ENCODE data around the gene TSPAN16.

TSPAN16 gene

GRCh38 chr19:11359421-11359820 is 63.5 kb downstream of the TSPAN16 start:
- no peaks in the 10 kb centered on the region for H3K36me3 Mint-ChIP-seq (ENCODE audit: low read depth)
- H3K4me1 Mint-ChIP-seq (ENCODE audit: low read depth) = peaks cover 8% of the 10 kb centered on the region
- H3K9me3 Mint-ChIP-seq = no peaks in the 10 kb centered on the region
- H3K27ac Mint-ChIP-seq = no peak overlapping the region
- H3K27me3 Mint-ChIP-seq (ENCODE audit: low read depth) = peaks cover 11% of the 10 kb centered on the region
- no peak overlapping the region for H3K4me3 Mint-ChIP-seq

- Mint-ChIP-seq H3K4me1 (ENCODE audit: low read depth) (peaks cover 2% of the 10 kb centered on the region), H3K27ac (no peak overlapping the region), H3K9me3 (no peaks in the 10 kb centered on the region), H3K4me3 (no peak overlapping the region), H3K36me3 (ENCODE audit: low read depth) (no peaks in the 10 kb centered on the region), H3K27me3 (ENCODE audit: low read depth) (peaks cover 4% of the 10 kb centered on the region)
Measured at GRCh38 chr19:11361037-11361770, 65.2 kb downstream of the TSPAN16 start.

DNA sequence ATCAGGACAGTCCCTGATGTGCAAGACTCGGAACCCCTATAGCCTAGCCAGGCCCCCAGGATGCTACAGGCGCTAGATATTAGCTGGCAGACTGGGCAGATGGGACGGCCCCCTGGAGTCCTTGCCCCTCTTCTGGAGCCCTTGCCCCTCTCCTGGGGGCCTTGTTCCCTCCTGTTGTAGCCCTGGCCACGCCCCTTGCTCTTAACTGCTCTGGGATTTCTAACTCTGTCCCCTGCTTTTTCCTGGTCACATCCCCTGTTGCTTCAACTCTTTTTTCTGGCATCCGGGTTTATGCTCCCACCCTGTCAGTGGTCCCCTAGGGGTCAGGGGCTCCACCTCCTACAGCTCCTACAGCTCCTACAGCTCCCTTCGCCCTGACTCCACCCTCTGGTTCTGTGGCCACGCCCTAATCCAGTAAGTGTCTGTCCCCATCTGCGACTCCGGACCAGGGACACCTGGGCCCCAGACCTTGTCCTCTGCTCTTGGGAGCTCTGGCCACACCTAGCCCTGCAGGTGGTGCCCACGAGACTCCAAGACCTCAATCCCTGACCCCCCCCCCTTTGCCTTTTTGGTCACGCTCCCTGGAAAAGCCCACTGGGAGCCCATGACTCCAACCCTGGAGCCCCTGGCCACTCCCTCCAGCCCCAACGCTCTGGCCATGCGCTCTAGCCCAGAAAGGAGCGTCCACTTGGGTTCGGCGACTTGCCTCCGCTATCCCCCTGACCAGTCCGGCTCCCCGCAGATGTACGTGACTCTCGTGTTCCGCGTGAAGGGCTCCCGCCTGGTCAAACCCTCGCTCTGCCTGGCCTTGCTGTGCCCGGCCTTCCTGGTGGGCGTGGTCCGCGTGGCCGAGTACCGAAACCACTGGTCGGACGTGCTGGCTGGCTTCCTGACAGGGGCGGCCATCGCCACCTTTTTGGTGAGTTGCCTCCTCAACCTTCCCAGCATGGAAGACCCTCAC is 66.1 kb downstream of the TSPAN16 start:
- Mint-ChIP-seq H3K4me1 (ENCODE audit: low read depth) (no peaks in the 10 kb centered on the region), H3K9me3 (no peaks in the 10 kb centered on the region), H3K4me3 (no peak overlapping the region), H3K27ac (no peak overlapping the region), H3K27me3 (ENCODE audit: low read depth) (no peaks in the 10 kb centered on the region), H3K36me3 (ENCODE audit: low read depth) (no peaks in the 10 kb centered on the region)

DNA sequence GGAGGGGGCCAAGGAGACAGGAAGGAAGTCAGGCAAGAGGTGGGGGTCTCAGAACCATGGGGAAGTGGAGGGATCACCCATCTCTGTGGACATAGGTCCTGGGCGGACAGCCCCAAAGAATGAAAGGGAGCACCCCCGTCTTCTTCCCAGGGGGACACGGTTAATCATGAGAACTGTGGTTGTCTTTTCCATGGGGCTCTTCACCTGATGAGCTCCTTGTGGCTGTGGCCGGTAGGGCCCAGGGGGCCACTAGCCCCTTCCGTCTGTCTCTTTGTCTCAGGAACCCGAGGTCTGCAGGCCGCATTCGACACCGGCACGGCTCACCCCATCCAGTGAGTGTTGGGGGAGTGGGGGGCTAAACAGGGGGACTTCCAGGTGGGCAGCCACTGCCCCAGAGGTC is 67.9 kb downstream of the TSPAN16 start:
- Mint-ChIP-seq H3K36me3 (ENCODE audit: low read depth) (no peaks in the 10 kb centered on the region), H3K9me3 (no peaks in the 10 kb centered on the region), H3K27me3 (ENCODE audit: low read depth) (no peaks in the 10 kb centered on the region), H3K27ac (no peak overlapping the region), H3K4me3 (no peak overlapping the region), H3K4me1 (ENCODE audit: low read depth) (no peaks in the 10 kb centered on the region)

DNA sequence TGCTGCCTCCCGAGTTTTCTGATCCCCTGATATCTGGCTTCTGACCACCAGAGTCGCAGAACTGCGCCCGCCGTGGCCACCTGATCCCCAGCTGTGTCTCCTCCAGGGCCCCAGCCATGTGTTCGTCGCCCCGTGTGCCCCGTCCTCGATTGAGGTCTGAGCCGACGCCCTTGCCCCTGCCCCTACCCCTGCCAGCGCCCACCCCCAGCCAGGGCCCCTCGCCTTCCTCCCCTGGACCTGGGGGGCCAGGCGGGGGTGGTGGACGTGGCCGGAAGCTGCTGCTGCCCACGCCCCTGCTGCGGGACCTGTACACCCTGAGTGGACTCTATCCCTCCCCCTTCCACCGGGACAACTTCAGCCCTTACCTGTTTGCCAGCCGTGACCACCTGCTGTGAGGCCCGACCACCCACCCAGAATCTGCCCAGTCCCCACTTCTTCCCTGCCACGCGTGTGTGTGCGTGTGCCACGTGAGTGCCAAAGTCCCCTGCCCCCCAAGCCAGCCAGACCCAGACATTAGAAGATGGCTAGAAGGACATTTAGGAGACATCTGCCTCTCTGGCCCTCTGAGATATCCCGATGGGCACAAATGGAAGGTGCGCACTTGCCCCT is 68.4 kb downstream of the TSPAN16 start:
- Mint-ChIP-seq H3K9me3 (no peaks in the 10 kb centered on the region), H3K27me3 (ENCODE audit: low read depth) (no peaks in the 10 kb centered on the region), H3K36me3 (ENCODE audit: low read depth) (peaks cover 3% of the 10 kb centered on the region), H3K27ac (no peak overlapping the region), H3K4me1 (ENCODE audit: low read depth) (no peaks in the 10 kb centered on the region), H3K4me3 (no peak overlapping the region)

- H3K27me3 Mint-ChIP-seq (ENCODE audit: low read depth) = no peaks in the 10 kb centered on the region
- H3K36me3 Mint-ChIP-seq (ENCODE audit: low read depth) = peaks cover 3% of the 10 kb centered on the region
- H3K9me3 Mint-ChIP-seq = no peaks in the 10 kb centered on the region
- no peak overlapping the region for H3K27ac Mint-ChIP-seq
- H3K4me1 Mint-ChIP-seq (ENCODE audit: low read depth) = no peaks in the 10 kb centered on the region
- no peak overlapping the region for H3K4me3 Mint-ChIP-seq
Measured at GRCh38 chr19:11364935-11365334, 69.0 kb downstream of the TSPAN16 start.
